Measurements from ENCODE around the gene RERG. TPM values are rescaled to one million over a fixed set of nuclear protein-coding genes. Genes with fewer than 3 reads are reported as not detected.

The RERG gene
- total RNA-seq, 1 experiment from 2014 or later, result not detected

GRCh38 chr12:15184484-15184883 lies 36.7 kb downstream of the RERG start:
- TF ChIP-seq EZH2 (IDR thresholded peaks at IDR 0.05; ENCODE audit: borderline replicate concordance, low read depth, low read length, poor library complexity, severe bottlenecking), result no peak
- TF ChIP-seq, protein P1, sequence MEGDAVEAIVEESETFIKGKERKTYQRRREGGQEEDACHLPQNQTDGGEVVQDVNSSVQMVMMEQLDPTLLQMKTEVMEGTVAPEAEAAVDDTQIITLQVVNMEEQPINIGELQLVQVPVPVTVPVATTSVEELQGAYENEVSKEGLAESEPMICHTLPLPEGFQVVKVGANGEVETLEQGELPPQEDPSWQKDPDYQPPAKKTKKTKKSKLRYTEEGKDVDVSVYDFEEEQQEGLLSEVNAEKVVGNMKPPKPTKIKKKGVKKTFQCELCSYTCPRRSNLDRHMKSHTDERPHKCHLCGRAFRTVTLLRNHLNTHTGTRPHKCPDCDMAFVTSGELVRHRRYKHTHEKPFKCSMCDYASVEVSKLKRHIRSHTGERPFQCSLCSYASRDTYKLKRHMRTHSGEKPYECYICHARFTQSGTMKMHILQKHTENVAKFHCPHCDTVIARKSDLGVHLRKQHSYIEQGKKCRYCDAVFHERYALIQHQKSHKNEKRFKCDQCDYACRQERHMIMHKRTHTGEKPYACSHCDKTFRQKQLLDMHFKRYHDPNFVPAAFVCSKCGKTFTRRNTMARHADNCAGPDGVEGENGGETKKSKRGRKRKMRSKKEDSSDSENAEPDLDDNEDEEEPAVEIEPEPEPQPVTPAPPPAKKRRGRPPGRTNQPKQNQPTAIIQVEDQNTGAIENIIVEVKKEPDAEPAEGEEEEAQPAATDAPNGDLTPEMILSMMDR (conservative IDR thresholded peaks at IDR 0.05; ENCODE audit: low read depth, low read length), result no peak
- intact Hi-C loops (cut with micrococcal nuclease; ENCODE audit: unreplicated experiment), result no loop called here
- H3K4me3 ChIP-seq (ENCODE audit: low read depth, low read length, poor library complexity, severe bottlenecking), result no peak overlapping the region
- POLR2A ChIA-PET (ENCODE audit: low non-redundant PET), result no interaction called here
- H3K9me3 ChIP-seq (ENCODE audit: low read depth, low read length, poor library complexity, severe bottlenecking), result no peaks in the 10 kb centered on the region
- H3K4me1 ChIP-seq (ENCODE audit: insufficient read depth, low read length, poor library complexity, severe bottlenecking), result peaks cover 10% of the 10 kb centered on the region
- CTCF ChIA-PET, result no interaction called here
- no peak for DNase-seq (ENCODE audit: low spot score)
- BruUV-seq (replicated peaks), result no TSS peak
- no peaks in the 10 kb centered on the region for H3K36me3 ChIP-seq (ENCODE audit: insufficient read depth, low read length, poor library complexity, severe bottlenecking)
- H3K27ac ChIP-seq (ENCODE audit: low read depth, low read length, poor library complexity, severe bottlenecking), result no peak overlapping the region
- no peaks in the 10 kb centered on the region for H3K27me3 ChIP-seq (replicated peaks; ENCODE audit: insufficient read depth, low read depth, low read length, poor library complexity)

GRCh38 chr12:15183821-15184220 lies 37.4 kb downstream of the RERG start:
- POLR2A ChIA-PET (ENCODE audit: low non-redundant PET), result no interaction called here
- TF ChIP-seq, protein P1 (conservative IDR thresholded peaks at IDR 0.05; ENCODE audit: low read depth, low read length), result no peak
- no peak for TF ChIP-seq EZH2 (IDR thresholded peaks at IDR 0.05; ENCODE audit: borderline replicate concordance, low read depth, low read length, poor library complexity, severe bottlenecking)
- Histone ChIP-seq H3K4me3 (ENCODE audit: low read depth, low read length, poor library complexity, severe bottlenecking) (no peak overlapping the region), H3K4me1 (ENCODE audit: insufficient read depth, low read length, poor library complexity, severe bottlenecking) (peaks cover 10% of the 10 kb centered on the region), H3K27me3 (replicated peaks; ENCODE audit: insufficient read depth, low read depth, low read length, poor library complexity) (no peaks in the 10 kb centered on the region), H3K36me3 (ENCODE audit: insufficient read depth, low read length, poor library complexity, severe bottlenecking) (no peaks in the 10 kb centered on the region), H3K27ac (ENCODE audit: low read depth, low read length, poor library complexity, severe bottlenecking) (no peak overlapping the region), H3K9me3 (ENCODE audit: low read depth, low read length, poor library complexity, severe bottlenecking) (no peaks in the 10 kb centered on the region)
- no peak for DNase-seq (ENCODE audit: low spot score)
- intact Hi-C loops (cut with micrococcal nuclease; ENCODE audit: unreplicated experiment), result no loop called here
- no TSS peak for BruUV-seq (replicated peaks)
- CTCF ChIA-PET, result no interaction called here

- CTCF ChIA-PET, result no interaction called here
- H3K9me3 ChIP-seq (ENCODE audit: low read depth, low read length, poor library complexity, severe bottlenecking), result no peaks in the 10 kb centered on the region
- DNase-seq (ENCODE audit: low spot score), result no peak
- POLR2A ChIA-PET (ENCODE audit: low non-redundant PET), result no interaction called here
- H3K27ac ChIP-seq (ENCODE audit: low read depth, low read length, poor library complexity, severe bottlenecking), result no peak overlapping the region
- H3K27me3 ChIP-seq (replicated peaks; ENCODE audit: insufficient read depth, low read depth, low read length, poor library complexity), result no peaks in the 10 kb centered on the region
- intact Hi-C loops (cut with micrococcal nuclease; ENCODE audit: unreplicated experiment), result no loop called here
- H3K36me3 ChIP-seq (ENCODE audit: insufficient read depth, low read length, poor library complexity, severe bottlenecking), result no peaks in the 10 kb centered on the region
- peaks cover under 1% of the 10 kb centered on the region for H3K4me1 ChIP-seq (ENCODE audit: insufficient read depth, low read length, poor library complexity, severe bottlenecking)
- no TSS peak for BruUV-seq (replicated peaks)
- no peak for TF ChIP-seq EZH2 (IDR thresholded peaks at IDR 0.05; ENCODE audit: borderline replicate concordance, low read depth, low read length, poor library complexity, severe bottlenecking)
- TF ChIP-seq, protein P1 (conservative IDR thresholded peaks at IDR 0.05; ENCODE audit: low read depth, low read length), result no peak
- H3K4me3 ChIP-seq (ENCODE audit: low read depth, low read length, poor library complexity, severe bottlenecking), result no peak overlapping the region
These were observed 40.1 kb downstream of the RERG start for GRCh38 chr12:15181017-15181683.

All from A673 (cell line).